Activated B cell treated with CpG ODN at 0.5 μM for 24 hours (primary cell): Measurements from ENCODE around the gene FBXL22. TPM values are rescaled to one million over a fixed set of nuclear protein-coding genes. Genes with fewer than 3 reads are reported as not detected.

ENCODE experiments used
- ATAC-seq: fragments of 200-7000 bp; cut with Tn5 transposase; one replicate; pipeline ENCODE4 v1.10.0; 2021; ENCODE audit warnings: low read depth, mild to moderate bottlenecking, moderate library complexity
- CTCF ChIA-PET: fragments of 350-600 bp; sonication (Branson Sonifier 250); formaldehyde crosslinking; loops from one replicate; lab custom pipeline; 2021; ENCODE audit warnings: antibody characterized with exemption; lab: Charles Lee
- POLR2A ChIA-PET: fragments of 350-600 bp; sonication (Branson Sonifier 250); formaldehyde crosslinking; loops from one replicate; lab custom pipeline; 2021; ENCODE audit warnings: antibody characterized with exemption; lab: Charles Lee
- DNase-seq: peaks from one replicate; pipeline ENCODE4 v3.0.0; 2022
- H3K27ac Mint-ChIP-seq: one replicate; pipeline ENCODE4 v1.8.0; 2020; ENCODE audit warnings: mixed read lengths
- H3K27me3 Mint-ChIP-seq: one replicate; pipeline ENCODE4 v1.8.0; 2021; ENCODE audit warnings: mixed read lengths
- H3K36me3 Mint-ChIP-seq: one replicate; pipeline ENCODE4 v1.8.0; 2021; ENCODE audit warnings: low read depth, mixed read lengths
- H3K4me1 Mint-ChIP-seq: one replicate; pipeline ENCODE4 v1.8.0; 2021; ENCODE audit warnings: mixed read lengths
- H3K4me3 Mint-ChIP-seq: one replicate; pipeline ENCODE4 v1.8.0; 2020; ENCODE audit warnings: mild to moderate bottlenecking, mixed read lengths
- H3K9me3 Mint-ChIP-seq: one replicate; pipeline ENCODE4 v1.8.0; 2020; ENCODE audit warnings: mixed read lengths
- intact Hi-C: fragments of 100-400 bp; cut with micrococcal nuclease; formaldehyde crosslinking; loops from one replicate; pipeline ENCODE4 v1.15.1; 2024
- total RNA-seq: library from RNA; stranded (reverse); gene quantifications from 2 replicates; pipeline ENCODE4 v1.2.3, GENCODE V29; 2022
- TF ChIP-seq, protein P1 (sequence below): fragments of 200-600 bp; IDR thresholded peaks from one replicate; pipeline ENCODE4 v1.8.0; 2022; ENCODE audit warnings: antibody characterized with exemption, mild to moderate bottlenecking

The FBXL22 gene
- total RNA-seq, 1 donor from 2014 or later, result 1.2 TPM

DNA sequence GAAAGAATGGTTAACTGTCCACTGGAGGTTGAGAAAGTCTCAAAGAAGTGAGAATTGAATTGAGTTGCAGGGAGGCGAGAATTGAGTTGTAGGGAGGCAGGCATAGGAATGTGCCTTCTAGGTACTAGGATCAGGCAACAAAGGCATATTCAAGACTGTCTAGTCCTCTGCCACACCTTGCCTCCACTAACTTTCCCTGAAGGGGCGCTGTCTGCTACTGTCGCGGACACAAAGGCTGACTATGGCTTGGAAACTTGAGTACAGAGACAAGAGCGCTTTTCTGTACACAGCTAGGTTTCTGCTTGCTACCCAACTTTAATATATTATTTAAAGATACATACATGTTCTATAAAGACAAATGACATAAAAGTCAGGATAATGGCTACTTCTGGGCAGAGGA, 10.4 kb upstream of the FBXL22 start:
- intact Hi-C loops, result no loop called here
- Mint-ChIP-seq H3K9me3 (peaks cover 2% of the 10 kb centered on the region), H3K27ac (no peak overlapping the region), H3K27me3 (no peaks in the 10 kb centered on the region), H3K4me3 (no peak overlapping the region), H3K4me1 (peaks cover 15% of the 10 kb centered on the region), H3K36me3 (peaks cover 87% of the 10 kb centered on the region)
- POLR2A ChIA-PET, result no interaction called here
- no peak for DNase-seq
- CTCF ChIA-PET, result no interaction called here
- no peak for ATAC-seq
- TF ChIP-seq, protein P1, sequence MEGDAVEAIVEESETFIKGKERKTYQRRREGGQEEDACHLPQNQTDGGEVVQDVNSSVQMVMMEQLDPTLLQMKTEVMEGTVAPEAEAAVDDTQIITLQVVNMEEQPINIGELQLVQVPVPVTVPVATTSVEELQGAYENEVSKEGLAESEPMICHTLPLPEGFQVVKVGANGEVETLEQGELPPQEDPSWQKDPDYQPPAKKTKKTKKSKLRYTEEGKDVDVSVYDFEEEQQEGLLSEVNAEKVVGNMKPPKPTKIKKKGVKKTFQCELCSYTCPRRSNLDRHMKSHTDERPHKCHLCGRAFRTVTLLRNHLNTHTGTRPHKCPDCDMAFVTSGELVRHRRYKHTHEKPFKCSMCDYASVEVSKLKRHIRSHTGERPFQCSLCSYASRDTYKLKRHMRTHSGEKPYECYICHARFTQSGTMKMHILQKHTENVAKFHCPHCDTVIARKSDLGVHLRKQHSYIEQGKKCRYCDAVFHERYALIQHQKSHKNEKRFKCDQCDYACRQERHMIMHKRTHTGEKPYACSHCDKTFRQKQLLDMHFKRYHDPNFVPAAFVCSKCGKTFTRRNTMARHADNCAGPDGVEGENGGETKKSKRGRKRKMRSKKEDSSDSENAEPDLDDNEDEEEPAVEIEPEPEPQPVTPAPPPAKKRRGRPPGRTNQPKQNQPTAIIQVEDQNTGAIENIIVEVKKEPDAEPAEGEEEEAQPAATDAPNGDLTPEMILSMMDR, result no peak

GRCh38 chr15:63587527-63587926, 9.7 kb upstream of the FBXL22 start:
- POLR2A ChIA-PET, result interaction anchor here (1.2 kb wide), 1 partner anchor 82 kb away, joined by 4 read pairs; no protein-coding TSS in a partner anchor
- Mint-ChIP-seq H3K4me3 (no peak overlapping the region), H3K9me3 (peaks cover 2% of the 10 kb centered on the region), H3K27me3 (no peaks in the 10 kb centered on the region), H3K27ac (no peak overlapping the region), H3K4me1 (peaks cover 12% of the 10 kb centered on the region), H3K36me3 (peaks cover 88% of the 10 kb centered on the region)
- TF ChIP-seq, protein P1, result no peak
- DNase-seq, result no peak
- ATAC-seq, result no peak
- CTCF ChIA-PET, result interaction anchor here (1.1 kb wide), 1 partner anchor 121 kb away, joined by 5 read pairs; no protein-coding TSS in a partner anchor
- intact Hi-C loops, result no loop called here

GRCh38 chr15:63588826-63589225, 8.4 kb upstream of the FBXL22 start:
- H3K4me3 Mint-ChIP-seq, result no peak overlapping the region
- H3K9me3 Mint-ChIP-seq, result peaks cover 2% of the 10 kb centered on the region
- no peak for DNase-seq
- ChIA-PET POLR2A (interaction anchor here (1.2 kb wide), 1 partner anchor 83 kb away, joined by 4 read pairs; no protein-coding TSS in a partner anchor), CTCF (interaction anchor here (1.0 kb wide), 1 partner anchor 11 kb away, joined by 3 read pairs; no protein-coding TSS in a partner anchor)
- no peak overlapping the region for H3K27ac Mint-ChIP-seq
- H3K4me1 Mint-ChIP-seq, result peaks cover 22% of the 10 kb centered on the region
- intact Hi-C loops, result no loop called here
- TF ChIP-seq, protein P1, result no peak
- no peaks in the 10 kb centered on the region for H3K27me3 Mint-ChIP-seq
- H3K36me3 Mint-ChIP-seq, result peaks cover 87% of the 10 kb centered on the region
- ATAC-seq, result no peak

- DNase-seq, result no peak
- peak overlapping the region; percentile 86 for H3K27ac Mint-ChIP-seq
- peak overlapping the region; percentile 9 for H3K4me3 Mint-ChIP-seq
- intact Hi-C loops, result no loop called here
- CTCF ChIA-PET, result interaction anchor here (0.9 to 1.0 kb wide), 3 partner anchors 12 to 128 kb away, joined by 3 read pairs; no protein-coding TSS in a partner anchor
- peaks cover 71% of the 10 kb centered on the region for H3K4me1 Mint-ChIP-seq
- peak; percentile 7 for ATAC-seq
- no peaks in the 10 kb centered on the region for H3K27me3 Mint-ChIP-seq
- TF ChIP-seq, protein P1, result no peak
- peaks cover 52% of the 10 kb centered on the region for H3K36me3 Mint-ChIP-seq
- no peaks in the 10 kb centered on the region for H3K9me3 Mint-ChIP-seq
- POLR2A ChIA-PET, result interaction anchor here (0.6 to 7.8 kb wide), 3 partner anchors 9 to 89 kb away, joined by 3 to 96 read pairs (median 10); partner anchors contain the start of gene USP3
Observed at GRCh38 chr15:63593705-63594671, 3.2 kb upstream of the FBXL22 start.

- ATAC-seq, result no peak
- ChIA-PET CTCF (interaction anchor here (1.0 to 1.3 kb wide), 2 partner anchors 89 to 128 kb away, joined by 3 to 7 read pairs; no protein-coding TSS in a partner anchor), POLR2A (interaction anchor here (0.6 to 7.8 kb wide), 3 partner anchors 15 to 128 kb away, joined by 3 to 96 read pairs (median 4); partner anchors contain the start of gene USP3)
- Mint-ChIP-seq H3K4me3 (peak overlapping the region; percentile 15), H3K27me3 (no peaks in the 10 kb centered on the region), H3K4me1 (peaks cover 82% of the 10 kb centered on the region), H3K36me3 (peaks cover 41% of the 10 kb centered on the region), H3K27ac (peak overlapping the region; percentile 86), H3K9me3 (no peaks in the 10 kb centered on the region)
- DNase-seq, result no peak
- TF ChIP-seq, protein P1, result no peak
- intact Hi-C loops, result no loop called here
Observed at GRCh38 chr15:63595065-63595464, 2.1 kb upstream of the FBXL22 start.
